ENCODE results near the gene CYB5A.

- no peak for TF ChIP-seq POLR2A (IDR thresholded peaks at IDR 0.05; ENCODE audit: low read length)
- TF ChIP-seq GATA1 (IDR thresholded peaks at IDR 0.05; ENCODE audit: low read depth, low read length), result no peak
Observed at GRCh38 chr18:74217476-74218143, 74.2 kb downstream of the CYB5A start.

Measured in erythroblast (primary cell).